K562 (cell line): Measurements from ENCODE around the gene MYRFL.

Source experiments
- FOXP4 ChIP-seq: sonication (generic); formaldehyde crosslinking; IDR thresholded peaks from 2 replicates; pipeline ENCODE4 v1.8.0; 2022; ENCODE audit warnings: mild to moderate bottlenecking, missing genetic modification reagents, borderline replicate concordance
- POLR2A ChIP-seq: fragments of 450-650 bp; conservative IDR thresholded peaks from 2 replicates; pipeline ENCODE4 v1.6.1; 2016
- POU5F1 ChIP-seq: fragments of 150-350 bp; IDR thresholded peaks from 2 replicates; pipeline ENCODE4 v1.6.1; 2014; ENCODE audit warnings: borderline replicate concordance, low read length, low read depth, mild to moderate bottlenecking; ENCODE audit not compliant: partially characterized antibody
- TCF7L2 ChIP-seq: fragments of 150-350 bp; IDR thresholded peaks from 2 replicates; pipeline ENCODE4 v1.6.1; 2016; ENCODE audit warnings: low read depth, mild to moderate bottlenecking, low read length, moderate library complexity
- ZBTB33 ChIP-seq: sonication (generic); formaldehyde crosslinking; IDR thresholded peaks from 2 replicates; pipeline ENCODE4 v1.8.1; 2023; ENCODE audit warnings: mild to moderate bottlenecking, missing genetic modification reagents
- ZBTB7A ChIP-seq: IDR thresholded peaks from 2 replicates; pipeline ENCODE4 v1.6.1; 2011; ENCODE audit warnings: low read depth, mild to moderate bottlenecking, low read length, moderate library complexity, borderline replicate concordance; ENCODE audit not compliant: control insufficient read depth
- TF ChIP-seq, protein P1 (sequence below): fragments of 450-650 bp; formaldehyde crosslinking; IDR thresholded peaks from 2 replicates; pipeline ENCODE4 v1.4.0; 2022; ENCODE audit warnings: missing genetic modification characterization
- TF ChIP-seq, protein P2 (sequence below): fragments of 450-650 bp; IDR thresholded peaks from 2 replicates; pipeline ENCODE4 v1.7.1; 2018; ENCODE audit warnings: mild to moderate bottlenecking, low read depth; ENCODE audit not compliant: partially characterized antibody

- TF ChIP-seq ZBTB7A (no peak), ZBTB33 (CRISPR knock-in tag) (no peak), FOXP4 (CRISPR knock-in tag) (no peak), POLR2A (no peak), POU5F1 (no peak), TCF7L2 (no peak)
- TF ChIP-seq, protein P1, sequence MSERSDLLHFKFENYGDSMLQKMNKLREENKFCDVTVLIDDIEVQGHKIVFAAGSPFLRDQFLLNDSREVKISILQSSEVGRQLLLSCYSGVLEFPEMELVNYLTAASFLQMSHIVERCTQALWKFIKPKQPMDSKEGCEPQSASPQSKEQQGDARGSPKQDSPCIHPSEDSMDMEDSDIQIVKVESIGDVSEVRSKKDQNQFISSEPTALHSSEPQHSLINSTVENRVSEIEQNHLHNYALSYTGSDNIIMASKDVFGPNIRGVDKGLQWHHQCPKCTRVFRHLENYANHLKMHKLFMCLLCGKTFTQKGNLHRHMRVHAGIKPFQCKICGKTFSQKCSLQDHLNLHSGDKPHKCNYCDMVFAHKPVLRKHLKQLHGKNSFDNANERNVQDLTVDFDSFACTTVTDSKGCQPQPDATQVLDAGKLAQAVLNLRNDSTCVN (CRISPR knock-in tag): no peak
- TF ChIP-seq, protein P2, sequence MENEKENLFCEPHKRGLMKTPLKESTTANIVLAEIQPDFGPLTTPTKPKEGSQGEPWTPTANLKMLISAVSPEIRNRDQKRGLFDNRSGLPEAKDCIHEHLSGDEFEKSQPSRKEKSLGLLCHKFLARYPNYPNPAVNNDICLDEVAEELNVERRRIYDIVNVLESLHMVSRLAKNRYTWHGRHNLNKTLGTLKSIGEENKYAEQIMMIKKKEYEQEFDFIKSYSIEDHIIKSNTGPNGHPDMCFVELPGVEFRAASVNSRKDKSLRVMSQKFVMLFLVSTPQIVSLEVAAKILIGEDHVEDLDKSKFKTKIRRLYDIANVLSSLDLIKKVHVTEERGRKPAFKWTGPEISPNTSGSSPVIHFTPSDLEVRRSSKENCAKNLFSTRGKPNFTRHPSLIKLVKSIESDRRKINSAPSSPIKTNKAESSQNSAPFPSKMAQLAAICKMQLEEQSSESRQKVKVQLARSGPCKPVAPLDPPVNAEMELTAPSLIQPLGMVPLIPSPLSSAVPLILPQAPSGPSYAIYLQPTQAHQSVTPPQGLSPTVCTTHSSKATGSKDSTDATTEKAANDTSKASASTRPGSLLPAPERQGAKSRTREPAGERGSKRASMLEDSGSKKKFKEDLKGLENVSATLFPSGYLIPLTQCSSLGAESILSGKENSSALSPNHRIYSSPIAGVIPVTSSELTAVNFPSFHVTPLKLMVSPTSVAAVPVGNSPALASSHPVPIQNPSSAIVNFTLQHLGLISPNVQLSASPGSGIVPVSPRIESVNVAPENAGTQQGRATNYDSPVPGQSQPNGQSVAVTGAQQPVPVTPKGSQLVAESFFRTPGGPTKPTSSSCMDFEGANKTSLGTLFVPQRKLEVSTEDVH: no peak
These were observed 55.5 kb downstream of the MYRFL start for GRCh38 chr12:69880571-69880970.
